GM12874 (cell line): ENCODE measurements around the gene GNB1.

Source experiments
- TF ChIP-seq, protein P1 (sequence below): IDR thresholded peaks from 2 replicates; pipeline ENCODE4 v1.5.1; 2011; ENCODE audit warnings: low read depth, mild to moderate bottlenecking, control low read depth, low read length, moderate library complexity; ENCODE audit not compliant: insufficient read depth

The GNB1 gene

DNA sequence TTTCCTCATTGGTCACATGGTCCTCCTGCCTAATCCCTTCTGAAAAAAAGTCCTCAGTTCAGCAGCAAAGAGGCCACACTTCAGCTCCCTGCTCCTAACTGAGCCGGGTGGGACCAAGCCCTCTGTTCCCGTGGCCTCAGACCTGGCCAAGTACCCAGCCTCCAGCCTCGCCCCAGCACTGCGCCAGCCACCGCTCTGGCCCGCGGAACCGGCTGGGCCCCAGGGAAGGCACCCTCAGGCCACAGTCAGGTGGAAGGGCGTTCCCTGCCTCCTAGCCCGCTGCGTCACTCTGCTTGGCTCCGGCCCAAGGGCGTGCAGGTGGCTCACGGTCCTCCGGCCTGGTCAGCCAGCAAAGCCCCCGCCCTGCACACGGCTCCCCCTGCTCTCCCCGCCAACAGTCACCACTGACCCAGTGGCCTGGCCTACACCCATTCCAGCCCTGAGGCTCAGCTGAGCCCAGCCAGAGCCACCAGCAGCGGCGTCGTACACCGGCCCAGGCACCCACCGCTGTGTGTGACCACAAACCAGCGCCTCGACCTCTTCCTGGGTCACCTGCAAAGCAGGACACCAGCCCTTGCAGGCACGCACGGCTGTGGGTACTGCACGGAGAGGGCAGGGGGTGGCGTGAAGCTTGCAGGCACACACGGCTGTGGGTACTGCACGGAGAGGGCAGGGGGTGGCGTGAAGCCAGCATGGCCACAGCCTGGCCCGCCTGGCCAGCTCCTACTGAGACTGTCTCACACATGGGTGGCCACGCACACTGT is 132.0 kb downstream of the GNB1 start:
- TF ChIP-seq, protein P1, sequence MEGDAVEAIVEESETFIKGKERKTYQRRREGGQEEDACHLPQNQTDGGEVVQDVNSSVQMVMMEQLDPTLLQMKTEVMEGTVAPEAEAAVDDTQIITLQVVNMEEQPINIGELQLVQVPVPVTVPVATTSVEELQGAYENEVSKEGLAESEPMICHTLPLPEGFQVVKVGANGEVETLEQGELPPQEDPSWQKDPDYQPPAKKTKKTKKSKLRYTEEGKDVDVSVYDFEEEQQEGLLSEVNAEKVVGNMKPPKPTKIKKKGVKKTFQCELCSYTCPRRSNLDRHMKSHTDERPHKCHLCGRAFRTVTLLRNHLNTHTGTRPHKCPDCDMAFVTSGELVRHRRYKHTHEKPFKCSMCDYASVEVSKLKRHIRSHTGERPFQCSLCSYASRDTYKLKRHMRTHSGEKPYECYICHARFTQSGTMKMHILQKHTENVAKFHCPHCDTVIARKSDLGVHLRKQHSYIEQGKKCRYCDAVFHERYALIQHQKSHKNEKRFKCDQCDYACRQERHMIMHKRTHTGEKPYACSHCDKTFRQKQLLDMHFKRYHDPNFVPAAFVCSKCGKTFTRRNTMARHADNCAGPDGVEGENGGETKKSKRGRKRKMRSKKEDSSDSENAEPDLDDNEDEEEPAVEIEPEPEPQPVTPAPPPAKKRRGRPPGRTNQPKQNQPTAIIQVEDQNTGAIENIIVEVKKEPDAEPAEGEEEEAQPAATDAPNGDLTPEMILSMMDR = no peak

DNA sequence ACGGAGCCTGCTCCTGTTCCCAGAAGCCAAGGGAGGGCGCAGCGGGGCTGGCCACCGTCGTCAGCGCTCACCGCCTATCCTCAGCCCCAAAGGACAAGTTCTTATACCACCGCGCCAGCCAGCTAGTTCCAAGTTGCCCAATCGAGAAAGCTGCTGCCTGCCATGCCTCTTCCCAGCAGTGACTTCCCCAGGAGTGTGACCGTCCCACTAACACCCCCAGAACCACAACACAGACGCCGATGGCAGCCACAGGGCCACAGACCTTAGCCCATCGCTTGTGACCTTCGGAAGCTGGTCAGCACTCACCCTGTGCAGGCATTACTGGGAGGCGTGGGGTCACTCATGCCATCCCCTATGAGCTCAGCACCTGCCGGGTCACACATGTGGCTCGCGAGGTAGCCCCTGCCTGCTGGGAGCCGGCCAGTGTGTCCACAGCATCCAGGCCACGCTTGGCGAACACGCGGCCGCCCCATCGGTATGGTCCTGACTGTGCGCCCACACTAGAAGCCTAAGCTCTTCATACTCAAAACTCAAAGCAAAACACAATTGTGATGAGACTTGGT is 132.7 kb downstream of the GNB1 start:
- TF ChIP-seq, protein P1 = no peak

DNA sequence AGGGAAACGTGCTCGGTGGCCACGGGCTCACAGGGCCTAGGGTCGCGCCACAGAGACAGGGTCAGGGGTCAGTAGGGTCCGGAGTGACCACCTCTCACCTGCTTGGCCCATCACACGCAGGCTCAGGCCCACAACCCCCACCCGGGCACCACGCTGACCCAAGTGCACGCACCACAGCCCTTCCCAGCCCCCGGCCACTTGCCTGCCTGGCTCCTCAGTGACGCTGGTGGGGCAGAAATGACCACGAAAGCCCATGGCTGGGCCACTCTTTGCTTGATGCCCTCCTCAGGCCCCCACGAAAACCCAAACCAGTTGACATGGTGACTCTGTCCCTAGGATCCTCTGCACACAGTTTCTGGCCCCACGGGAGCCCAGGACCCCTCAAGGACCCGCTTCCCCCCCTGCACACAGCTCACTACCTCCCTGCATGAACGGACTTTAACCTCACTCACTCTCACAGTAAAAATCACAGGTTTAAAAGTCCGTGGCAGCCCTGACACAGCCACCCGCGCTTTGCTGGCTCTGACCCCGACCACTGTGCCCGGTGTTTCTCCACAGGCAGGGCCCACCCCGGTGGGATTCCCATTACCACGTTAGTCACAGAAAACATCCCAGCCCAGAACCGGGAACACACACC is 133.3 kb downstream of the GNB1 start:
- TF ChIP-seq, protein P1 = no peak

DNA sequence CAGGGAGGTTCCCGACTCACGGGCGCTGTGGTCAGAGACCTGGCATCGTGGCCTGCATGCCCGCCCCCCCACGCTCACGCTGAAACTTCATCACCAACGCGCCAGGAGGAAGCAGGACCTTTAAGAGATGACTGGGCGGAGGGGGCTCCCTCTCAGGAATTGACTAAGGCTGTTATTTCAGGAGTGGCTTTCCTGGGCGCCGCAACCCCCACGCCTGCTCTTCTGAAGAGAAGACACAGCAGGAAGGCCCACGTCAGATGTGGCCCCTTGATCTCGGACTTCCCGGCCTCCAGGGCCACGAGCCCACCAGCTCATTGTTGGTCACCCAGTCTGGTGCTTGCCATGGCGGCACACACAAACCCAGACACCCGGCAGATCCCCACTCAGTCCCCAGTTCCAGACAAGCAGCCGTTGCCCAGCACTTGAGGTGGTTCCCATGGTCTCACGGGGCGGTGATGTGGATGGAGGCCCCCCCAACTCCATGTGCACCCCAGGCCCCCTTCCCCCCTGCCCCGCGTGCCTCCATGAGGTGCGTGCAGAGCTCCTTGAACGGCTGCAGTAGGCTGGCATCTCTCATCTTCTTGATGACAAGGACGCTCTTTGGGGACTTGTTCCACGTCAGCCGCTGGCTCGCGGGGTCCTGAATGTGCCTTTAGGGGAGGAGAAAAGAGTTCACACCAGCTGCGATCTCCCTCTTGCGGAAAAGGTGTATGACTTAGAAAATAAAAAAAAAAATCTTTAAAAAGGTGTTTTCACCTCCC is 134.0 kb downstream of the GNB1 start:
- TF ChIP-seq, protein P1 = no peak

DNA sequence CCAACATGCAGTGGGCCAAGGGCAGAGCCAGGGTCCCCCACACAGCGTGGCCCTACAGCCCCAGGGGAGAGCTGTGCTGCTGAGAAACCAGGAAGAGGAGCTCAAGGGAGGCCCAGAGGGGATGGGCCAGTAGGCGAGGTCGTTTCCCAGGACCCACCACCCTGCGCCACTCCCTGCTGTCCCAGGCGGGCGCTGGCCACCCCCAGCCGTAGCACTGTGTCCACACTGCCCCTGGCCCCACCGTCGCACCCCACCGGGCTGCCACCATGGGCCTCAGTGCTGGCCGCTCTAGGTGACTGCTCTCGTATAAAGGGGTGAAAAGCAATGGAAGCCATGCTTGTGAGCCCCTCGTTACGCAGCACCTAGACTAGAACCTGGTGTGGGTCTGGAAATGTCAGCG is 135.0 kb downstream of the GNB1 start:
- TF ChIP-seq, protein P1 = no peak

DNA sequence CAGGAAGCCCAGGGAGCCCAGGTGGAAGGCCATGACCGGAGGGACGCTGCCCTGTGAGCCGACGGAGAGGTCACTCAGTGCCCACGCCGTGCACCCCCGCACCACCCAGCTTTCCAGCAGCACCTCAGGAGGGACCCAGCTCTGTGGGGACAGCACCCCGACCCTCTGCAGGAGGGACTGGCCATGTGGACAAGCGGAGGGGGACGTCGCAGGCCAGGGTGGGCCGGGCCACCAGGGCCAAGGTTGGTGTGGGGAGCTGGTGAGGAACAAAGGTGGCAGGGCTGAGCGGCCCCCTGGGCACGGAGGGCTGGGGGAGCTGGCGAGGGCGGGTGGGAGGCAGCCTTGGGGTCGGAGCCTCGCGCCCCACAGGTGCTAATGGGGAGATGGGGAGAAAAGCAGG is 135.5 kb downstream of the GNB1 start:
- TF ChIP-seq, protein P1 = no peak

DNA sequence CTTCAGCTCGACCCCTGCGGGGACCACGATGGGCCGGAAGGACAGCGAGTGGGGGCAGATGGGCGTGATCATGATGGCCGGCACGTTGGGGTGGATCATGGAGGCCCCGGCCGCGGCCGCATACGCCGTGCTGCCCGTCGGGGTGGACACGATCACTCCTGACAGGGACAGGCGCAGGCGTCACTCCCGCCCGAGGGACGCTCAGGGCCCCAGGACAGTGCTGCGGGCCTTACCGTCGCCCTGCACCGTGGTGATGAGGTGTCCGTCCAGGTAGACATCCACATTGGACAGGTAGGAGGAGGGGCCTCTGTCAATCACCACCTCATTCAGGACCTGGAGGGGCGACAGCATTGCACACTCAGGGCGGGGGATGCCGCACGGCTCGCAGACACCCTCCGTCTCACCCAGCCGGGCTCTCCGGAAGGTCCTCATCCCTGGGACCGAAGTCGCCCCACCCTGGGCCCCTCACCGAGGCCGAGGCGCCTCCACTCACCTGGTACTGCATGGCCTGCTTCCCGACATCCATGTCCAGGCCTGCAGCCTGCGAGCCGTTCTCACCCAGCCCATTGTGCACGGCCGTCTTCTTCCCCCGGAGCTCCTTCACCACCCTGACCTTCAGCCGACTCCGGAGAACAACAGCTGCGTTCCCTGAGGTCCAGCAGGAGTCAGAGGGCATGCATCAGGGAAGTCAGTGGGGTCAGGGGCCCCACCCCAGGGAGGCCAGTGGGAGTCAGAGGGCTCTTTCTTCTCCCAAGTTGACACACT is 136.7 kb downstream of the GNB1 start:
- TF ChIP-seq, protein P1 = no peak
